Stimulated activated memory B cell treated with anti-CD40 and anti-IgM and Interleukin-4, amounts not matched to agents 10 μg/mL and 1 μg/mL and 100 μg/mL, for 72 hours (primary cell): Measurements from ENCODE around the gene DDX23.
"Not testable (repeated sequence)": the region's sequence is repeated elsewhere in the genome, so short reads cannot be mapped to it uniquely, and the experiment has no call there.

ENCODE experiments used
- ATAC-seq: fragments of 150-1000 bp; cut with Tn5 transposase; 2 replicates; pipeline ENCODE4 v1.10.0; 2021
- H3K27ac Mint-ChIP-seq: one replicate; pipeline ENCODE4 v1.8.0; 2022; ENCODE audit warnings: mild to moderate bottlenecking, mixed read lengths
- H3K27me3 Mint-ChIP-seq: one replicate; pipeline ENCODE4 v1.8.0; 2022; ENCODE audit warnings: mixed read lengths
- H3K36me3 Mint-ChIP-seq: one replicate; pipeline ENCODE4 v1.8.0; 2022; ENCODE audit warnings: mixed read lengths
- H3K4me1 Mint-ChIP-seq: one replicate; pipeline ENCODE4 v1.8.0; 2022; ENCODE audit warnings: mixed read lengths
- H3K4me3 Mint-ChIP-seq: one replicate; pipeline ENCODE4 v1.8.0; 2022; ENCODE audit warnings: mild to moderate bottlenecking, moderate library complexity, mixed read lengths
- H3K9me3 Mint-ChIP-seq: one replicate; pipeline ENCODE4 v1.8.0; 2022; ENCODE audit warnings: mixed read lengths

Gene DDX23

DNA sequence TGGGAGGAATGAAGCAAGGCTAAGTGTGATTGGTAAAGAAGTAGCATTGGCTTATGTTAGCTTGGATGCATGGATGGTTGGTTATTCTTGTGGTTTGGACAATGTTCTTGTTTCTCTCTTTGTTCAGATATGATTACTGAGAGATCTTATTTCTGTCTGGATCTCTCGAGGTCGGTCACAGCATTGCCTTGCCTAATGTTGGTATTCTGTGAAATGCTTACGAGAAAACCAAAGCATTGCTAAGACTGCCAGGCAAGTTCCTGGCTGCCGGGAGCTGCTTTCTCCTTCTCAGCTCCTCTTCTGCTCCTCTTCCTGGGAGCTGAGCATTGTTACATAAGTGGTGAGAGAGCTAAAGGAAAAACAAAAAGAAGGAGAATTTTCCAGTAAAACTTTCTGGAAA lies 21.1 kb upstream of the DDX23 start:
- H3K27ac Mint-ChIP-seq: no peak overlapping the region
- ATAC-seq: no peak
- no peak overlapping the region for H3K4me3 Mint-ChIP-seq
- H3K36me3 Mint-ChIP-seq: no peaks in the 10 kb centered on the region
- H3K4me1 Mint-ChIP-seq: no peaks in the 10 kb centered on the region
- H3K9me3 Mint-ChIP-seq: no peaks in the 10 kb centered on the region
- peaks cover 4% of the 10 kb centered on the region for H3K27me3 Mint-ChIP-seq

DNA sequence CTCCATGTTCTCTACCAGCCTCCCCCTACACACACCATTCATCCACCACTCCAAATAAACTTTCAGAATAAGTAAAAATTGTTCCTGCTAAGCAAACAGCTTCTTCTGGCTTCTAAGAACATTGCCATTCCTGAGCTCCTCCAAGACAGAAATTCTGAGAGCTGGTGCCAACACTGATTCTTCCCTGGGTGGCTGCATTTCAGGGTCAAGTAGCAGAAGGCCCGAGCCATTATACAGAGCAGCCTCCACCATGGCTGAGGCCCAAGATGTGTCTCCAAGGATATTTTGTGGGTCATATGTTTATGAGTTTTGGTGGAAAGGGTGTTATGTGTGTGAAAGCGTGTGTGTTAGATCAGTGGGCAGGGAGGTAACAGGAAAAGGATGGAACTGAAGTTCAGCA lies 17.2 kb upstream of the DDX23 start:
- Mint-ChIP-seq H3K4me3 (no peak overlapping the region), H3K27ac (no peak overlapping the region), H3K27me3 (no peaks in the 10 kb centered on the region), H3K9me3 (no peaks in the 10 kb centered on the region), H3K36me3 (no peaks in the 10 kb centered on the region), H3K4me1 (peaks cover 22% of the 10 kb centered on the region)
- no peak for ATAC-seq

DNA sequence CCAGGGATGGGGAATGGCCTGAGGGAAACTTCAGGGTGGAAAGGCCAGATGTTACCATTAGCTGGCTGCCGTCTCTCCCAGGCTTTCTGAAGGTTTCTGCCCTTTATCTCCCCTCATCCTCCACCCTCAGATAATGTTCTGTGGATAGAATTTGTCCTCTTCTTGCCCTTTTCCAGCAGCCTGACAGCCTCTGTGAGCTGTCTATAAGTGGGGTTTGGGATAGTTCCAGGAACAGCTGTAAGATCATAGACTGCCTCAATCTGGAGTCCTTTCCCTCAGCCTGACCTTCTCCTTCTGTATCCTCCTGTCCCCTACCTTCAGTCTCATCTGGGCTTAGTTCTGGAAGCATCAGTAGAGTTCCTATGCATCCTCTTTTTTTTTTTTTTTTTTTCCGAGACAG lies 16.5 kb upstream of the DDX23 start:
- H3K9me3 Mint-ChIP-seq: no peaks in the 10 kb centered on the region
- ATAC-seq: no peak
- no peaks in the 10 kb centered on the region for H3K27me3 Mint-ChIP-seq
- H3K27ac Mint-ChIP-seq: no peak overlapping the region
- H3K4me3 Mint-ChIP-seq: no peak overlapping the region
- peaks cover 26% of the 10 kb centered on the region for H3K4me1 Mint-ChIP-seq
- no peaks in the 10 kb centered on the region for H3K36me3 Mint-ChIP-seq

DNA sequence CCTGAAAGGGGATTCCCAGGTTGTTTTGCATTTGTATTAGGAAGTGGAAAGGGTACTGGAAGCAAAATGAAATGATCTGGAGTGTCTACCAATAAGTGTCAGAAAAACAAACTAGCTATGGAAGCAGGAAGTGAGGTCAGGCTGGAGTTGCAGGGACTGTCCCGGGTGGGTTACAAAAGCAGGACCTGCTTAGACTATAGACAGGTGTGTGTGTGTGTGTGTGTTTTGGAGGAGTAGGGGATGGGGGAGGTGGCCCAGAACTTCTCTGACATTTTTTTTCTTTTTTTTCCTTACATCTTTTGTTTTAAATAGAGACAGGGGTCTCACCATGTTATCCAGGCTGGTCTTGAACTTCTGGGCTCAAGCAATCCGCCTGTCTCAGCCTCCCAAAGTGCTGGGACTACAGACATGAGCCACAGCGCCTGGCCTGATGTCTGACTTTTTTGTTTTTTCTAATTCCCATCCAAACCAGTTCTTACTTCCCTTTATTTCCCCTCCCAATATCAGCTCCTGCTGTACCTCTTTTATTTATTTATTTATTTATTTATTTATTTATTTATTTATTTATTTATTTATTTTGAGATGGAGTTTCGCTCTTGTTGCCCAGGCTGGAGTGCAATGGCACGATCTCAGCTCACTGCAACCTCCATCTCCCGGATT lies 14.2 kb upstream of the DDX23 start:
- peaks cover 26% of the 10 kb centered on the region for H3K4me1 Mint-ChIP-seq
- H3K9me3 Mint-ChIP-seq: no peaks in the 10 kb centered on the region
- H3K27ac Mint-ChIP-seq: peak overlapping the region; percentile 77
- H3K36me3 Mint-ChIP-seq: peaks cover 7% of the 10 kb centered on the region
- ATAC-seq: no peak
- H3K4me3 Mint-ChIP-seq: peak overlapping the region; percentile 90
- H3K27me3 Mint-ChIP-seq: no peaks in the 10 kb centered on the region

DNA sequence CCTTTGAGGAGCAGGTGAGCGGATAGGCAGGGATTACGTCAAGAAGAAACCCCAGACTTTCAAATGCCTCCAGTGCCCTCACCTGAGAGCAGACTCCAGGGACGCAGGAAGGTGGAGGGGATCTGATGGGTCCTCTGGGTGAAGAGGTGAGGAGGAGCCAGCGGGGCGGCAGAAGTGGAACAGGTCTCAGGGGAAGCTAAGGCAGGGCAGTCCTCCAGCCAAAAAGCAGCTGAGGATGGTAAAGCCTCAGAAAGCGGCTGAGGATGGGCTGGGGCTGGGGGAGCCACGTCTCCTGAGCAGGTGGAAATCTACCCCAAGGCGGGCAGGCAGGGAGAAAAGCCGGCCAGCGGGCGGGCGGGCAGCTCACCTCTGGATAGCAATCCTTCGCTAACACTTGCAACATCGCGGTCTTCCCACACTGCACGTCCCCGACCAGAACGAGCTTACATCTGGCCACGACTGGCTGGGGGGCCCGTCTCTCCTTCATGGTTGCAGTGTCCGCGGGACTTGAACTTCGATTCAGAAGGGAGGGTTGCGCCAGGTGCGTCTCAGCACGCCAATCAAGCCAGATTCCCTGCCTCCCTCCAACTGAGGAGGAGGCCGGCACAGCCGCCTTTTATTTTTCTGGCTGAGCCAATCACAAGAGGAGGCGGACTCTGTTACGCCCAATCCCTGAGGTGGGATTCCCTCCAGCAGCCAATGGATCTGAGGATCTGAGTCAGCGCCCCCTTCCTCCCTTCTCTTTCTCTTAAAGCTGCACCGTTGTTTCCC lies 13.5 kb upstream of the DDX23 start, which contains the start of gene RND1:
Gene RND1 (minus strand): TSS at position 590 of the 771 bp plus-strand sequence. CDS start 103 bp downstream, at position 487.
- H3K9me3 Mint-ChIP-seq: no peaks in the 10 kb centered on the region
- H3K4me1 Mint-ChIP-seq: peaks cover 26% of the 10 kb centered on the region
- H3K4me3 Mint-ChIP-seq: peak within 1 kb of the TSS; percentile 90
- ATAC-seq: peak; percentile 95
- H3K36me3 Mint-ChIP-seq: peaks cover 14% of the 10 kb centered on the region
- H3K27me3 Mint-ChIP-seq: no peaks in the 10 kb centered on the region
- peak within 1 kb of the TSS; percentile 77 for H3K27ac Mint-ChIP-seq

DNA sequence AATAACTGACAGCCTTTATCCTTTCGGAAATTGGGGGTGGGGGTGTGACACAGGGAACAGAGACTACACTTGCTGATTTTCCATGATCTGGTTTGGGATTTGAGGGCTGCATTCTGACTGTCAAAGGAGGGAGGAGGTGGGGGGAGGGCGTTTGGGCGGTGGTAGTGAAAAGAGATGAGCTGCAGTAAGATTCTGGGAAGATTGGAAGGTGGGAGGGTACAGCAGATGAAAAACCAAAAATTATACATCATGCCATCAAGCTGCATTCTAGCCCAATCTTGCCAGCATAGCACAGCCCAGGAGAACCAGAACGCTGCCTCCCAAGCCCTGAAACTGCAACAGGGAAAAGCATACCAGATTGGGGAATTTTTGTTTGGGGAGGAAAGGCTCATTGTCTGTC lies 11.3 kb upstream of the DDX23 start:
- Mint-ChIP-seq H3K27me3 (no peaks in the 10 kb centered on the region), H3K27ac (no peak overlapping the region), H3K9me3 (no peaks in the 10 kb centered on the region), H3K4me3 (no peak overlapping the region), H3K4me1 (peaks cover 27% of the 10 kb centered on the region), H3K36me3 (peaks cover 19% of the 10 kb centered on the region)
- no peak for ATAC-seq

DNA sequence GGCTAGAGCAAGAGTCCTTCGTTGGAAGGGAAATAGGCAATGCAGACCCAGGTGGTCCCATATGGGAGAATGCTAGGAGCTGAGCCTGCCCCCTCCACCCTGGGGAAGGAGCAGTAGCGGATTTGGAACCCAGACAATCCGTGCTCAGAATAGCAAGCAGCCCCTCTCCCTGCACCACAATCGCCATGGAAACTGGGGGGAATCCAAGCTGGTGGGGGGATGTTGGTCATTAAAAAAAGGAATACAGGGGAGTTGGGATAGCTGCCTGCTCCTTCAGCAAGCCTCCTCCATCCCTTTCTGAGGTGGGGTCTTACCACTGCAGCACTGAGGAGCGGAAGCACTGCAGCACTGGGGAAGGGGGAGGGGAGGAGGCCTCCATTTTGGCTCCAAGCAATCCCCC lies 10.8 kb upstream of the DDX23 start:
- no peak for ATAC-seq
- H3K27ac Mint-ChIP-seq: no peak overlapping the region
- no peak overlapping the region for H3K4me3 Mint-ChIP-seq
- peaks cover 33% of the 10 kb centered on the region for H3K4me1 Mint-ChIP-seq
- peaks cover 19% of the 10 kb centered on the region for H3K36me3 Mint-ChIP-seq
- H3K27me3 Mint-ChIP-seq: no peaks in the 10 kb centered on the region
- H3K9me3 Mint-ChIP-seq: no peaks in the 10 kb centered on the region

DNA sequence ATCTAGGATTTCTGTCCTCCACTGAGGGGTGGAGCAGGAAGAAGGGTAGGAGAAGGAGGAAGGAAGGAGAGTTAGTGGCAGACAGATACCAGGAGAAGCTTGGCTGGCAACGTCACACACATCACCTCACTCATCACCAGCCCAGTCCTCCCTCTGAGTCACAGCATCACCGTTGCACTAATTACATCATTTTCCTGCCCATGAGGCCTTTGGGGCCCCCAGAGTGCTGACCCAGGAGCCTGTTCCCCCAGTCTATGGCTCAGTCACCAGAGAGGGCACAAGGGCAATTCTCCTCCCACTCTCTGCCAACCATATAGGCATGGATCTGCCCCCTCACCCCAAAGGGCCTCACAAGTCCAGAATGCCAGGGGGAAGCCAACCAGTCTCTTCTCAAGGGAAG lies 9.1 kb upstream of the DDX23 start:
- Mint-ChIP-seq H3K4me1 (peaks cover 35% of the 10 kb centered on the region), H3K27ac (no peak overlapping the region), H3K36me3 (peaks cover 19% of the 10 kb centered on the region), H3K27me3 (no peaks in the 10 kb centered on the region), H3K9me3 (no peaks in the 10 kb centered on the region), H3K4me3 (no peak overlapping the region)
- no peak for ATAC-seq

DNA sequence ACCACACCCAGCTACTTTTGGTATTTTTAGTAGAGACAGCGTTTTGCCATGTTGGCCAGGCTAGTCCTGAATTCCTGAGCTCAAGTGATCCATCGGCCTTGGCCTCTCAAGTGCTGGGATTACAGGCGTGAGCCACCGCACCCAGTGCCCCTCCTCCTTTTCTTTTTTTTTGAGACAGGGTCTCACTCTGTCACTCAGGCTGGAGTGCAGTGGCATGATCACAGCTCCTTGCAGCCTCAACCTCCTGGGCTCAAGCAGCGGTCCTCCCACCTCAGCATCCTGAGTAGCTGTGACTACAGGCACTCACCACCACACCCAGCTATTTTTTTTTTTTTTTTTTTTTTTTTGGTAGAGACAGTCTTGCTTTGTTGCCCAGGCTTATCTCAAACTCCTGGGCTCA lies 8.3 kb upstream of the DDX23 start:
- H3K9me3 Mint-ChIP-seq, H3K27me3 Mint-ChIP-seq, H3K4me3 Mint-ChIP-seq, H3K27ac Mint-ChIP-seq, ATAC-seq: not testable (repeated sequence)
- Mint-ChIP-seq H3K36me3 (peaks cover 19% of the 10 kb centered on the region), H3K4me1 (peaks cover 26% of the 10 kb centered on the region)

DNA sequence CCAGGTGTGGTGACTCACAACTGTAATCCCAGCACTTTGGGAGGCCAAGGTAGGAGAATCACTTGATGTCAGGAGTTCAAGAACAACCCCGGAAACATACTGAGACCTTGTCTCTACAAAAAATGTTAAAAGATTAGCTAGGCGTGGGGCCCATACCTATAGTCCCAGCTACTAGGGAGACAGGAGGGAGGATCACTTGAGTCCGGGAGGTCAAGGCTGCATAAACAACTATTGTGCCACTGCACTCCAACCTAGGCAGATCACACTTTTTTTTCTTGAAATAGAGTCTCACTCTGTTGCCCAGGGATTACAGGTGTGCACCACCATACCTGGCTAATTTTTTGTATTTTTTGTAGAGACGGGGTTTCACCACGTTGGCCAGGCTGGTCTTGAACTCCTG lies 7.6 kb upstream of the DDX23 start:
- Mint-ChIP-seq H3K36me3 (peaks cover 19% of the 10 kb centered on the region), H3K27me3 (no peaks in the 10 kb centered on the region), H3K9me3 (no peaks in the 10 kb centered on the region), H3K4me3 (no peak overlapping the region), H3K4me1 (peaks cover 20% of the 10 kb centered on the region), H3K27ac (no peak overlapping the region)
- ATAC-seq: no peak

DNA sequence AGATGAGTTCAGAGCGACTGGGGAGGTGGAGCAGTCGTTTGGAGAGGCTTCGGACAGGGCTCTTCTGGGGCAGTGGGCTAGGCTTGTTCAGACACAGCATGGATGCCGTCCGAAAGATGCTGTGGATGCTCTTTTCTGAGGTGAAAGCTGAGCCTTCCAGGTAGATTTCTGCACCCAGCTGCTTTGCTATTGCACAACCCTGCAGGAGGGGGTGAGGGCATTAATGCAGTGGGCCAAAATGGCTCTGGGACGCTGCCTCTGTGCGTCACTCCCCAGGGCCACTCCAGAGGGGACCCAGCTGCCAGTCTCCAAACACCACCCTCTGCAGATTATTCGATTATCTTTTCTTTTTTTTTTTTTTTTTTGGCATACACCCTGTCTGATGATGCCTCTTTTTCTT lies 6.1 kb upstream of the DDX23 start:
- H3K9me3 Mint-ChIP-seq: no peaks in the 10 kb centered on the region
- H3K27me3 Mint-ChIP-seq: no peaks in the 10 kb centered on the region
- H3K4me3 Mint-ChIP-seq: no peak overlapping the region
- peaks cover 19% of the 10 kb centered on the region for H3K36me3 Mint-ChIP-seq
- H3K4me1 Mint-ChIP-seq: peaks cover 15% of the 10 kb centered on the region
- no peak for ATAC-seq
- H3K27ac Mint-ChIP-seq: no peak overlapping the region

DNA sequence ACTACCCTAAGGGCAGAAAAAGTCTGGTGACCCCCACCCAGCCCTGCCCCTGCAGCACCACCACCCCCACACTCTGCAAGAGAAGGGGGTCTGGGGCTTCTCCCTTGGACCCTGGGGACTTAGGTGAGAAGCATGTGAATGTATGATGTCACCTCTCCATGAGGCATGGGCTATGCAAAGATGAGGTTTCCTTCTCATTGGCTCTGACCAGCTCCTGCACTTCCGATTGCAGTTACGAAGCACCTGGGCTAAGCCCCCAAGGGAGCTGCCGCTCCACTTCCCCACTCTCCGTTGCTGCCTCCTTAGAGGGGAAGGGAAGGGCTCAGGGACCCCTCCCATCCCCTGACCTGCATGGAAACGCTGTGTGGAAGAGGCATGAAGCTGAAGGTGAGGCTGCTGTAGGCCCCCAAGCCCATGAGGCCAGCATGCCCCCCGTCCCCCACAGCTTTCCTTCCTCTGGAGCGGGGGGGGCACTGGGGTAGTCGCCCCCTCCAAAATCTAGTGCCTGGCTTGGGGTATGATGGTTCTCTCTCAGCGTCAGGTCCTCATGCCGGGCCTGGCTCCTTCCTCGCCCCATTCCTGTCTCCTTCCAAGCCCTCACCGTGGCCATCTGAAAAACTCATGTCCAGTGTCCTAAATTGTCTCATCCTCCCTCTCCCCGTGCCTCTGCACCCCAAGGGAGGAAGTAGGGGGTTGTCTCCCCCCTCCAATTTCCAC lies 5.5 kb upstream of the DDX23 start:
- Mint-ChIP-seq H3K4me3 (no peak overlapping the region), H3K4me1 (peaks cover 21% of the 10 kb centered on the region), H3K9me3 (no peaks in the 10 kb centered on the region), H3K27ac (no peak overlapping the region), H3K36me3 (peaks cover 19% of the 10 kb centered on the region), H3K27me3 (no peaks in the 10 kb centered on the region)
- peak; percentile 17 for ATAC-seq

DNA sequence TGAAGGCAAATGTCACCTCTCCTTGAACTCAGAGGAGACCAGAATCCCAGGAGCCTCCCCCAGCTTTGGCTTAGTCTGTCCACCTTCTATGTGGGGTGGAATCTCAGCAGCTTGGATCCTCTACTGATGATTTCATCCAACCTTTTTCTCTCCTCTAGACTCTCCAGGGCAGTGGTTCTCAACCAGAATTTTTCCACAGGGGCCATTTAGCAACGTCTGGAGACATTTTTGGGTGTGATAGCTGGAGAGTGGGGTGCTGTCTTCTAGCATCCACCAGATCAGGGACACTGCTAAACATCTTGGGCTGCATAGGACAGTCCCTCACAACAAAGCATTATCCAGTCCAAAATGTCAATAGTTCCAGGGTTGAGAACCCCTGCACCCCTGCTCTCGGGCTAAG lies 4.4 kb upstream of the DDX23 start:
- Mint-ChIP-seq H3K4me1 (peaks cover 21% of the 10 kb centered on the region), H3K36me3 (peaks cover 15% of the 10 kb centered on the region), H3K27ac (no peak overlapping the region), H3K4me3 (no peak overlapping the region), H3K9me3 (no peaks in the 10 kb centered on the region), H3K27me3 (no peaks in the 10 kb centered on the region)
- no peak for ATAC-seq

DNA sequence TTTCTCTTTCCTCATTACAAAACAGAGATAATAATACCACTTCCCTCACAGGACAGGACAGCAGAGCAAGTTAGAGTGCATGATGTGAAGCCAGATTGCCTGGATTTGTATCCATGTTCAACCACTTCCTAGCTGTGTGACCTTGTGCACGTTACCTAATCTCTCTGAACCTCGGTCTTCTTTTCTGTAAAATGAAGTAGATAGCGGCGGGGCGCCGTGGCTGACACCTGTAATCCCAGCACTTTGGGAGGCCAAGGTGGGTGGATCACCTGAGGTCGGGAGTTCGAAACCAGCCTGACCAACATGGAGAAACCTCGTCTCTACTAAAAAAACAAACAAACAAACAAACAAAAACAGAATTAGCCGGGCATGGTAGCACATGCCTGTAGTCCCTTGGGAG lies 3.0 kb upstream of the DDX23 start:
- ATAC-seq: not testable (repeated sequence)
- H3K36me3 Mint-ChIP-seq: peaks cover 15% of the 10 kb centered on the region

DNA sequence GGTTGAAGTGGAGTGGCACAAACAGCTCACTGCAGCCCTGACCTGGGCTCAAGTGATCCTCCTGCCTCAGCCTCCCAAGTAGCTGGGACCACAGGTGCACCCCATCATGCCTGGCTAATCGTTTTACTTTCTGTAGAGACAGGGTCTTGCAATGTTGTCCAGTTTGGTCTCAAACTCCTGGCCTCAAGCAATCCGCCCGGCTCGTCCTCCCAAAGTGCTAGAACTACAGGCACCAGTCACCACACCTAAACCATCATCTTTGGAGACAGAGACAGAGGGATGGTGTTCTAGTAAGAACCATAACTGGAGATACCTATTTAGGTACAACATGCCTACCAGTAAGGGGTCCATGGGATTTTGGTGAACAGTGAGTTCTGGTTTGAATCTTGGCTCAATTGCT lies 2.5 kb upstream of the DDX23 start:
- H3K27me3 Mint-ChIP-seq: no peaks in the 10 kb centered on the region
- H3K9me3 Mint-ChIP-seq: no peaks in the 10 kb centered on the region
- ATAC-seq: no peak
- peaks cover 20% of the 10 kb centered on the region for H3K36me3 Mint-ChIP-seq
- H3K4me1 Mint-ChIP-seq: peaks cover 40% of the 10 kb centered on the region
- no peak overlapping the region for H3K4me3 Mint-ChIP-seq
- no peak overlapping the region for H3K27ac Mint-ChIP-seq

More for the DNA sequence above, 3.0 kb upstream of the DDX23 start:
- H3K4me3 Mint-ChIP-seq, H3K27me3 Mint-ChIP-seq, H3K27ac Mint-ChIP-seq, H3K9me3 Mint-ChIP-seq: not testable (repeated sequence)
- peaks cover 36% of the 10 kb centered on the region for H3K4me1 Mint-ChIP-seq
